ENCODE data around the gene HAS3. TPM values are rescaled to one million over a fixed set of nuclear protein-coding genes. Genes with fewer than 3 reads are reported as not detected.
A peak's percentile ranks its signal among the peaks of the same experiment; 100 is the strongest.

Gene HAS3
- total RNA-seq, 1 experiment from 2014 or later, result 100 TPM

DNA sequence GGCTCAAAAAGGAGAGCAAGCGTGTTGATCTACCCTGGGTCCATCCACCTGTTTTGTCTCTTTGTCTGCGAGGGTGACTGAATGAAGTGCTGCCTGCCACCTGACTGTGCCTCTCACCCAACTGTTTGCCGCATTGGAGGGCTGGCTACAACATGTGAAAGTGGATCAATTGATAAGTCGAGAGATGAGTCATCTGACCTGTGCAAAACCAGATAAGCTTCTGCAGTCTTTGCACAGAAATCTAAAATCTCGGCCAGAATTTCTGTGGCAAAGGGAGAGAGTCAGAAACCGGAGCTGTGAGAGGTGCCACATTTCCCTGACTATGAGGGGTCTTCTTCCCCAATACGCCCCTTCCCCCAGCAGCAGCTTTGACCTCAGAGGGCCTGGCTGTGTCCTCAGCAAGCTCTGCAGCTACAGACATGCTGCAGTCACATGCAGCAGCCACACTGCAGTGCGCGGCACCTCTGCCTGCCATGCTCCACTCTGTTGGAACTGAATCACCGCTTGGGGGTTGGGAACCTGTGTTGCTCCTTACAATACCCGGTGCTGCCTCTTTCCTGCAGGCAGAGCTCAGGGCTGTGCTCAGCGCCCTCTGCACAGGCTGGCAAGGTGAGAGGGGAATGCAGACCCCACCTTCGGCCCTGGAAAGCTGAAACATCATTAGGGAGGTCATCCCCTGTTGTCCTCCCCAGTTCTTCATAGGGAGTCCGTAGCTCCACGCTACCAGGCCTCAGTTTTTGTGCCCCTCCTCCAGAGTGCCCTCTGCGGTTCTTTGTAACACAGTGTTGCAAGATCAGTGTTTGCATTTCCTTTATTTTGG is 16.2 kb upstream of the HAS3 start:
- H3K27ac Mint-ChIP-seq, result peak overlapping the region in 1 of 3 experiments; percentile 50; a peak in 2 of 7 replicates
- no peak overlapping the region for H3K4ac ChIP-seq (ENCODE audit: low read depth, low read length)
- H2BK15ac ChIP-seq (ENCODE audit: low read depth, low read length), result no peak overlapping the region
- no peak overlapping the region for H4K91ac ChIP-seq (ENCODE audit: insufficient read length, low read depth, low read length)
- no peaks in the 10 kb centered on the region for H3K23me2 ChIP-seq (ENCODE audit: insufficient read length, low read depth, low read length, poor library complexity, severe bottlenecking)
- peak; percentile 66 for DNase-seq
- no peak overlapping the region for H4K8ac ChIP-seq (replicated peaks; ENCODE audit: insufficient read length, low read depth, low read length)
- H3K27ac ChIP-seq (ENCODE audit: insufficient read length, low read depth, low read length), result no peak overlapping the region
- TF ChIP-seq, protein P1, sequence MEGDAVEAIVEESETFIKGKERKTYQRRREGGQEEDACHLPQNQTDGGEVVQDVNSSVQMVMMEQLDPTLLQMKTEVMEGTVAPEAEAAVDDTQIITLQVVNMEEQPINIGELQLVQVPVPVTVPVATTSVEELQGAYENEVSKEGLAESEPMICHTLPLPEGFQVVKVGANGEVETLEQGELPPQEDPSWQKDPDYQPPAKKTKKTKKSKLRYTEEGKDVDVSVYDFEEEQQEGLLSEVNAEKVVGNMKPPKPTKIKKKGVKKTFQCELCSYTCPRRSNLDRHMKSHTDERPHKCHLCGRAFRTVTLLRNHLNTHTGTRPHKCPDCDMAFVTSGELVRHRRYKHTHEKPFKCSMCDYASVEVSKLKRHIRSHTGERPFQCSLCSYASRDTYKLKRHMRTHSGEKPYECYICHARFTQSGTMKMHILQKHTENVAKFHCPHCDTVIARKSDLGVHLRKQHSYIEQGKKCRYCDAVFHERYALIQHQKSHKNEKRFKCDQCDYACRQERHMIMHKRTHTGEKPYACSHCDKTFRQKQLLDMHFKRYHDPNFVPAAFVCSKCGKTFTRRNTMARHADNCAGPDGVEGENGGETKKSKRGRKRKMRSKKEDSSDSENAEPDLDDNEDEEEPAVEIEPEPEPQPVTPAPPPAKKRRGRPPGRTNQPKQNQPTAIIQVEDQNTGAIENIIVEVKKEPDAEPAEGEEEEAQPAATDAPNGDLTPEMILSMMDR (conservative IDR thresholded peaks at IDR 0.05), result no peak
- WGBS (ENCODE audit: extremely low coverage, insufficient read length, low lambda C conversion rate), result no CpG with 5 or more reads among the region's 16 CpGs
- H3K56ac ChIP-seq (ENCODE audit: insufficient read length, low read depth, low read length), result no peak overlapping the region
- H3T11ph ChIP-seq (ENCODE audit: low read length), result no peak overlapping the region
- no peaks in the 10 kb centered on the region for H3K79me1 ChIP-seq (ENCODE audit: insufficient read depth, low read depth, low read length, poor library complexity, severe bottlenecking)
- H3K18ac ChIP-seq (ENCODE audit: insufficient read length, low read depth, low read length), result no peak overlapping the region
- no peak overlapping the region for H2BK120ac ChIP-seq (ENCODE audit: low read depth, low read length, poor library complexity, severe bottlenecking)
- no peak overlapping the region for H4K5ac ChIP-seq (ENCODE audit: insufficient read length, low read depth, low read length)
- no peak overlapping the region for H2BK20ac ChIP-seq (ENCODE audit: low read depth, low read length, poor library complexity, severe bottlenecking)
- no peaks in the 10 kb centered on the region; the same call in 1 of the 2 replicates for H3K27me3 Mint-ChIP-seq (ENCODE audit: low read depth)
- peaks cover 0 to 5% (median 2%) of the 10 kb centered on the region in 3 experiments; a peak in 3 of 7 replicates for H3K36me3 Mint-ChIP-seq (ENCODE audit: insufficient read depth in 1 of 3, low read depth in 3 of 3)
- no peak overlapping the region for H2AFZ ChIP-seq (ENCODE audit: low read length)
- H3K27me3 ChIP-seq (ENCODE audit: insufficient read depth, low read length), result no peaks in the 10 kb centered on the region
- peak overlapping the region; percentile 68; the same call in 1 of the 2 replicates for H3K14ac ChIP-seq (ENCODE audit: insufficient read depth, low read length)
- peaks cover 36 to 39% of the 10 kb centered on the region in 2 experiments for H3K4me1 Mint-ChIP-seq
- no peaks in the 10 kb centered on the region for H3K79me2 ChIP-seq (ENCODE audit: insufficient read depth, low read length)
- H3K9me3 Mint-ChIP-seq, result no peaks in the 10 kb centered on the region
- no peak overlapping the region for H3K23ac ChIP-seq (ENCODE audit: insufficient read length, low read depth, low read length)
- H3K9me3 ChIP-seq (ENCODE audit: control insufficient read depth, low read depth, low read length), result no peaks in the 10 kb centered on the region
- H3K9ac ChIP-seq (ENCODE audit: extremely low read depth, insufficient read length, low read length), result no peak overlapping the region
- no peak overlapping the region for H3K4me2 ChIP-seq (ENCODE audit: insufficient read depth, insufficient read length, low read length)
- no peak overlapping the region for H2AK5ac ChIP-seq (ENCODE audit: insufficient read length, low read length)
- H2BK12ac ChIP-seq (ENCODE audit: insufficient read length, low read depth, low read length), result no peak overlapping the region
- H2BK5ac ChIP-seq (ENCODE audit: insufficient read length, low read length), result no peak overlapping the region
- H4K20me1 ChIP-seq (ENCODE audit: control insufficient read depth, insufficient read depth, insufficient read length), result no peaks in the 10 kb centered on the region
- peaks cover 12% of the 10 kb centered on the region; the same call in 1 of the 2 replicates for H3K4me1 ChIP-seq (ENCODE audit: insufficient read depth, low read length)
- H3K4me3 Mint-ChIP-seq, result no peak overlapping the region

Data from H9 (cell line).